GM12878 (cell line): ENCODE measurements around the gene TP53RK.

Experiments used
- ATF7 ChIP-seq: fragments of 450-650 bp; IDR thresholded peaks from 2 replicates; pipeline ENCODE4 v1.6.1; 2016; ENCODE audit warnings: low read depth, mild to moderate bottlenecking
- BACH1 ChIP-seq: fragments of 450-650 bp; IDR thresholded peaks from 2 replicates; pipeline ENCODE4 v1.6.1; 2017; ENCODE audit warnings: mild to moderate bottlenecking, borderline replicate concordance
- CTCF ChIP-seq, 3 experiments: IDR thresholded peaks in 2 of 3; conservative IDR thresholded peaks in 1 of 3; 2 replicates each; pipeline ENCODE4 v1.5.1; 2011; ENCODE audit warnings: low read depth in 3 of 3, low read length in 3 of 3, mild to moderate bottlenecking in 3 of 3, control low read depth in 2 of 3, moderate library complexity in 2 of 3, inconsistent platforms in 1 of 3, mixed read lengths in 1 of 3; ENCODE audit not compliant: control insufficient read depth in 2 of 3, insufficient read depth in 1 of 3; ENCODE audit errors: extremely low read depth in 1 of 3
- ELK1 ChIP-seq: IDR thresholded peaks from 2 replicates; pipeline ENCODE4 v1.6.1; 2012; ENCODE audit warnings: low read depth, low read length, improper control_type of control experiment
- EZH2 ChIP-seq: IDR thresholded peaks from 2 replicates; pipeline ENCODE4 v1.6.1; 2012; ENCODE audit warnings: low read depth, mild to moderate bottlenecking, control low read depth, inconsistent platforms, low read length, borderline replicate concordance; ENCODE audit not compliant: control insufficient read depth
- KDM1A ChIP-seq: fragments of 200-600 bp; sonication (generic); IDR thresholded peaks from 2 replicates; pipeline ENCODE4 v1.6.1; 2016; ENCODE audit warnings: borderline replicate concordance
- NRF1 ChIP-seq: conservative IDR thresholded peaks from 2 replicates; pipeline ENCODE4 v1.6.1; 2011; ENCODE audit warnings: mild to moderate bottlenecking, low read depth, low read length, improper control_type of control experiment
- POLR2A ChIP-seq: IDR thresholded peaks from 2 replicates; pipeline ENCODE4 v1.6.1; 2011; ENCODE audit warnings: low read depth, mild to moderate bottlenecking, low read length
- RAD21 ChIP-seq: IDR thresholded peaks from 2 replicates; pipeline ENCODE4 v1.6.1; 2011; ENCODE audit warnings: mild to moderate bottlenecking, low read depth, low read length, moderate library complexity; ENCODE audit not compliant: insufficient read depth
- TARDBP ChIP-seq: IDR thresholded peaks from 2 replicates; pipeline ENCODE4 v1.6.1; 2016; ENCODE audit warnings: borderline replicate concordance
- USF1 ChIP-seq: IDR thresholded peaks from 2 replicates; pipeline ENCODE4 v1.6.1; 2011; ENCODE audit warnings: borderline replicate concordance, low read depth, mild to moderate bottlenecking, moderate library complexity, mixed read lengths, low read length; ENCODE audit not compliant: insufficient read depth; ENCODE audit errors: extremely low read length
- YY1 ChIP-seq: IDR thresholded peaks from 2 replicates; pipeline ENCODE4 v1.6.1; 2011; ENCODE audit warnings: low read depth, mild to moderate bottlenecking, low read length
- ZNF274 ChIP-seq: IDR thresholded peaks from one replicate; pipeline ENCODE4 v1.8.0; 2011; ENCODE audit not compliant: insufficient read length, insufficient read depth

GRCh38 chr20:46637427-46638133 is 51.7 kb downstream of the TP53RK start:
- TF ChIP-seq ELK1 (no peak), CTCF (IDR thresholded peaks at IDR 0.05 in 2 of 3, conservative IDR thresholded peaks at IDR 0.05 in 1 of 3; ENCODE audit: control insufficient read depth in 2 of 3, extremely low read depth in 1 of 3, insufficient read depth in 1 of 3, low read depth in 3 of 3, low read length in 3 of 3) (no peak), EZH2 (no peak), RAD21 (no peak), BACH1 (no peak), POLR2A (no peak), ZNF274 (no peak), ATF7 (no peak), NRF1 (no peak), TARDBP (no peak), YY1 (no peak), KDM1A (no peak), USF1 (no peak)
